Astrocyte of the hippocampus (primary cell): ENCODE results near the gene POTEE.
"Not testable (repeated sequence)": the region's sequence is repeated elsewhere in the genome, so short reads cannot be mapped to it uniquely, and the experiment has no call there.

ENCODE experiments used
- DNase-seq: peaks from one replicate; pipeline ENCODE4 v3.0.0; 2011; ENCODE audit warnings: low read depth, low spot score

POTEE gene

DNA sequence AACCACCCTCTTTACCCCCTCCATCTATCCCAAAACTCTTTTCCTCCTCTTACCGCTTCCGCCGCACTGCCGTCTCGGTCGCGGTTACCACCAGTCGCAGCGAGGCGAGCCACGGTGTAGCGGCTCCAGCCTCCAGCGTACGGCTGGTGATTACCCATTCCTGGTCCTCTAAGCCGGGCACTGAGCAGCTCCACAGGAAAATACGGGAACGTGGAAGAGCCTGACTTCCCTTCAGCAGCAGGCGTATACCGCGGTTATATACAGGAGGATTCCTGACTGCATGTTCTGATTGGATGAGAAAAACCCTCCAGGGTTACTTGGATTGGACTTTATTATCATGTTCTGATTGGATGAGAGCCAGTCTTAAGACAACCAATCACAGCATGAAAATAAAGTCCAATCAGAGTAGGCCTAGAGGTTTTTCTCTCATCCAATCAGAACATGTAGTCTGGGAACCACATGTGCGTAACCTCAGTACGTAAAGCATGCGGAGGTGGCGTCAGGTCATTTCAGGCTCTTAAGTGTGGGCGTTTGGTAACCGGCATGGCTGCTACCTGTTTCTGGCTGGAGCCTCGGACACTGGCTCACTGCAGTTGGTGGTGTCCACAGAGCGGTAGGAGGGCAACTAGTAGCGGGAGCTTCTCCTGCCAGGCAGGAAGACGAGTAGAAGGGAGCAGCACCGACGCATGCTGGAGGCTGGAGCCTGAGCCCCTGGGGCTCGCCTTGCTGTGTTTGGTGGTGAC is at the start of gene POTEE:
POTEE (plus strand) TSS at position 507 of the 743 bp plus-strand sequence. CDS start 8,867 bp downstream, outside the sequence.
- not testable (repeated sequence) for DNase-seq

DNA sequence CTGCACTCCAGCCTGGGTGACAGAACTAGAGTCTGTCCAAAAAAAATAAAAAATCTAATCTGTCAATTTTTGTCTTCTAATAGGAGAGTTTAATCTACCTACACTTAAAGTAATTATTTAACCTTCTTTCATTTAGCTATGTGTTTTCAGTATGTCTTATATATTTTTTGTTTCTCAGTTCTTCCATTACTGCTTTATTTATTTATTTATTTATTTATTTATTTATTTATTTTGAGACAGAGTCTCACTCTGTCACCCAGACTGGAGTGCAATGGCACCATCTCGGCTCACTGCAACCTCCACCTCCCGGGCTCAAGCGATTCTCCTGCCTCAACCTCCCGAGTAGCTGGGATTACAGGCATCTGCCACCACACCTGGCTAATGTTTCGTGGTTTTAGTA is 43.8 kb upstream of the POTEE start:
- DNase-seq = not testable (repeated sequence)

DNA sequence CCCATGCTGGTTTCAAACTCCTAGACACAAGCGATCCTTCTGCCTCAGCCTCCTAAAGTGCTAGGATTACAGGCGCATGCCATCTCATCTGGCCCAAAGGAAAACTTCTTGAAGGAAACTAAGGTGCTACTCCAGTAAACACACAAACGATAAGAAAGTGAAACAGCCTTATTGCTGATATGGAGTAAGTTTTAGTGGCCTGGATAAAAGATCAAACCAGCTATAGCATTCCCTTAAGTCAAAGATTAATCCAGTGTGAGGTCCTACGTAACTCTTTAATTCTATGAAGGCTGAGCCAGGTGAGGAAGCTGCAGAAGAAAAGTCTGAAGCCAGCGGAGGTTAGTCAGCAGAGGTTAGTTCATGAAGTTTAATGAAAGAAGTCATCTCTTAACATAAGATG is 40.8 kb upstream of the POTEE start:
- DNase-seq = no peak

DNA sequence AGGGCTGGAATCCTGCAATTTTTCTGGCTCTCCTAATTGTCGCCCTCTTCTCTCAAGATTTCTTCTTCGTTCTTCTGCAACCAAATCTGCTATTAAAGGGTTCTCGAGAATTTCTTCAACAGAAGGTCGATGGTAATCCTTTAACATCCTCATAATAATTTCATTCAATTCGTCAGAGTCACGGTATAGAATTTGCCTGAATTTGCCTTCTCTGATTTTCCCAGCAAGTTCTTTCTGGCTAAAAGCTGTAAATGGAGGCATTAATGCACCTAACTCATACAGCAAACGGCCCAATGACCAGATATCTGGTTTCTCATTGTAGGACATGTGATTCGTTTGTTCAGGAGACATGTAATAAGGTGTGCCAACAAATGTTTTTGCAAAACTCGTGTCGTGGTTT is 31.3 kb upstream of the POTEE start:
- DNase-seq = not testable (repeated sequence)

DNA sequence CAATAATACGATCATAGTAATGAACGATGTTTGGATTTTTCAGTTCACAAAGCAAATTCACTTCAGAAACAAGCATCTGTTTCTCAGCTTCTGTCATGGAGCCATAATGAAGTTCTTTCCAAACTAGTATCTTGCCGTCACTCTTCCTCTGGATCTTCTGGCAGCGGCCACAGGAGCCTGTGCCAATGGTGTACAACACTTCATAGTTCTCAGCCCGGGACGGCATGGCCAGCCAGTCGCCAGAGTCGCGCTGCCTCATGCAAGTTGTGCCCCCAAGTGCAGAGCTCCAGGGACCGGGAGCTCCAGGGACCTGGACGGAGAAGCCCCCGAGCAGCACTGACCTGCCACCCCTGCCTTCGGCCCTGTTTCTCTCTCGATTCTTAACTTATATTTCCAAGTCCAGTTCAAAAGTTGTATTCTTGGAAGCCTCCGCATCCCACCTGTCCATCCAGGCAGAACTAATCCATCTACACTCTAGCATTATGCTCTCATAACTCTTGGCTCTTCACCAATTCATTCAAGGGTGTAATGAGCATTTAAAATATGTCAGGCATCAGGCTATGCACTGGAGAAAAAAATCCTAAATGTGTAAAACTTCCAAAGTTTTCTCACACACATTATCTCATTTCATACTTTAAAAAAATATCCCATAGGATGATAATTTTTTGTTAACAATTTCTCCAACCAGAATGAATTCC is 30.5 kb upstream of the POTEE start:
- not testable (repeated sequence) for DNase-seq

DNA sequence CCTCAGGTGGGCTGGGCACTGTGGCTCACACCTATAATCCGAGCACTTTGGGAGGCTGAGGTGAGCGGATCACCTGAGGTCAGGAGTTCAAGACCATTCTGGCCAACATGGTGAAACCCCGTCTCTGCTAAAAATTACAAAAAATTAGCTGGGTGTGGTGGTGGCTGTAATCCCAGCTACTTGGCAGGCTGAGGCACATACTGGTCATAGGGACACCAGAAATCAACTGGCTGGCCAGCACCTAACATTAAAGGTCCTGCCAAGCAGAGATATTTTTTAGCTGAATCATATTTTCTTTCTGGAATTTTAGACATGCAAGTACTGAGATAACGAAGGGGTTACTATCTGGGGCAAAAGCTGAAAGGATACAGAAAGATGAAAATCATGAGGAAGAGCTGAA is 27.9 kb upstream of the POTEE start:
- peak; percentile 15 for DNase-seq

DNA sequence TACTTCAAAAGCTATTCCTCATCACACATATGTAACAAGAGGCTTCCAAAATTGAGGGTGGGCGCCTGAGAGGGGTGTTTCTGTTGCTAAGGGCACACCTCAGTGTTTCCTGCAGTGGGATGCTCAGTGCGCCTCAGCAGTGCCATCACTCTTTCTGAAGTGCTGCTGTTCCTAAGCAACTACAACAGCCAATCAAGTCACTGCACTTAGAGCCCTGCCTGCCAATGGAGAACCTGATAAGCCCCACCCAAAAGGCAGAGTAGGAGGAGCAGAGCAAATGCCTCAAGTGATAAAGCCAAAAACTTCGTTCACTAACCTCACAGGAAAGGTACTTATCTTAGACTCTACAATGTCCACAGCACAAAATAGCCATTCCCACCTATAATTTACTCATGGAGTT is 15.9 kb upstream of the POTEE start:
- not testable (repeated sequence) for DNase-seq

DNA sequence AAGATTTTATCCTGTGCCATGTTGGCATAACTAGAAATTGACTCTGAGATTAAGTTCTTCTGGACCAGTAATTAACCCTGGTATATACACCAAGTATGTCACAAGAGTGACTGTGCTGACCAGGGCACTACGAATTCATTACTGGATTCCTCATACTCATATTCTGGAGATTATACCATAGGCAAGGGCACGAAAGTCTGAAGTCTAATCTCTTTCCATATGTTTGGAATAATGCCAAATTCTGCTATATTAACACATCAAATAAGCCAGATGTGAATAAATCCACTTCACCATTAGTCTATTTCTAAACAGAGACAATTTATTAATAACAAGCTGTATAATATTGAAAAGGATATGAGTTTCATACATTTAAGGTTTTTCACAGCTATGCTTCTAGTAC is 13.2 kb upstream of the POTEE start:
- not testable (repeated sequence) for DNase-seq

DNA sequence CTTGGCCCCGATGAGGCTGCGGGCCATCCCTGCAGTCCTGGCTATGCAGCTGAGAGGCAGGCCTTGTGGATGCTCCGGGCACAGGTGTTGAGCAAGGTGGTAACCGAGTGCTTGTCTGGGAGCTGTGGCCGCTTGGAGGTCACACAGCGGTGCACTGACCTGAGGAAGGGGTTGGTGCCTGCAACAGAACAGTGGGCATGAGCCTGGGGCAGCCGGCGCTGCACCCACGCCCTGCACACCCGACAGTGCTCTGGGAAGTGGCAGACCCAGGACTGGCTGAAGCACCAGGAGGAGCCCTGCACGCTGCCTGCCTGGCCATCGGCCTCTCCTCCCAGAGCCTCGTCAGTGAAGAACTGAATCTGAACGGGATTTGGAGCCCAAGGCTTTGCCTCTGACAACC is 8.2 kb upstream of the POTEE start:
- no peak for DNase-seq

DNA sequence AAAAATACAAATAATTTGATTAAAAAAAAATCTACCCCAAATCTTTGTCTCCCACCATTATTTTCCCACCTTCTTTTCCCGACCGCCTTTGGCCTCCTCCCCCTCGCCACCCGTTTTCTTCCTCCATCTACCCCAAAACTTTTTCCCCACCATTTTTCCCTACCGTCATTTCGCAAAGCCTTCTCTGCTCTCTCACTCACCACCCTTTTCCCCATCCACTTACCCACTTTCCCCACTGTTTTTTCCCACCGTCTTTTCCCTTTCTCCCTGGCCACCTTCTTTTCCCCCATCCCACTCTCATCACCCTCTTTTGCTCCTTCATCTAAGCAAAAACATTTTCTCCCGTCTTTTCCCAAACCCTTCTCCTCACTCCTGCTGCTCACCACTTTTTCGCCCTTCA is 1.5 kb upstream of the POTEE start:
- not testable (repeated sequence) for DNase-seq

DNA sequence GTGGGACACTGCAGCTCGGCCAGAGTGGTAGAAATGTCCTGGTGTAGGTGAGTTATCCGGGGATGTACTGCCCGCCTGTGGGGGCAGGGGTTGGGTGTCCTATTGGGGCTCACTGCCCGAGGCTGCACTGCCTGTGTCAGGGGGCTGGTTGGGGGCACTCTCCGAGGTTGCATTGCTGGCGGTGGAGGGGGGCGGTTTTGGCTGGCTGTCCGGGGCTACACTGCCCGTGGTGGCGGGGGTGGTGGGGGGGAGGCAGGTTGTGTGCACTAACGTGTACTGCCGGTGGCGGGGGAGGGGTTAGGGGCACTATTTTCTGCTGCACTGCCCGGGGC is 403 bp downstream of the POTEE start:
- not testable (repeated sequence) for DNase-seq

DNA sequence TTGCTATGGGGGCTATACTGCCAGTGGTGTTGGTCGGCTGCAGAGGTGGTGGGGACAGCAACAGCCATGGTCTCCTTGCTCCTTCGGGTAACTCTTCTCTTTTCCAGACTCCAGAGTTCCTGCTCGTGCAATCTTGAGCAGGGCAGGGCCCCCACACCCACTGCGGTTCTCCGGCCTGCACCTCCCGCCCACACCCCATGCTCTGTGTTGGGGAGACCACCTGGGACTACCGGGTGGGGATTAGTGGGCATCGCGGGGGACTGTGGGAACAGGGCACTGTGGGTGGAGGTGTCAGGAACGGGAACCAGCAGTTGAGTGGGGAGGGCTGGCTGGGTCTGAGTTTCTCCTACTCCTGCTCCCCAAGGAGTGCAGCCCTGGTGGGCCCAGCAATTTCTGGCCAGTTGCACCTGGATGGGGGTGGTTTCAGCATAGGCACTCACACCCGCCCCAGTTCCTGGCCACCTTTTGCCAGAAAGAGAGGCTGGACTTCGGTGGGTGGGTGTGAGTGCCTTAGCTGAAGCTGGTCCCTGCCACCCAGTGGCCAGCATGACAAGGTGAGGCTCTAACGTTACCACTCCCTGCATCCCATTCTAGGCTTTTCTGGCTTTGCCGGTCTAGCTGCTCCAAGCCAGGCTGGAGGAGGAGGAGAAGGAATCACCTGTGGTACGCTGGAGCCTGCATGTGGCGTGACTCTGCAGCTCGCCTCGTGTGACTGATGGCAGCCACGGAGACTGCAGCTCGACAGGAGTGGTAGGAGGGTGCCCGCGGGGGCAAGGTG is 1.3 kb downstream of the POTEE start:
- not testable (repeated sequence) for DNase-seq

DNA sequence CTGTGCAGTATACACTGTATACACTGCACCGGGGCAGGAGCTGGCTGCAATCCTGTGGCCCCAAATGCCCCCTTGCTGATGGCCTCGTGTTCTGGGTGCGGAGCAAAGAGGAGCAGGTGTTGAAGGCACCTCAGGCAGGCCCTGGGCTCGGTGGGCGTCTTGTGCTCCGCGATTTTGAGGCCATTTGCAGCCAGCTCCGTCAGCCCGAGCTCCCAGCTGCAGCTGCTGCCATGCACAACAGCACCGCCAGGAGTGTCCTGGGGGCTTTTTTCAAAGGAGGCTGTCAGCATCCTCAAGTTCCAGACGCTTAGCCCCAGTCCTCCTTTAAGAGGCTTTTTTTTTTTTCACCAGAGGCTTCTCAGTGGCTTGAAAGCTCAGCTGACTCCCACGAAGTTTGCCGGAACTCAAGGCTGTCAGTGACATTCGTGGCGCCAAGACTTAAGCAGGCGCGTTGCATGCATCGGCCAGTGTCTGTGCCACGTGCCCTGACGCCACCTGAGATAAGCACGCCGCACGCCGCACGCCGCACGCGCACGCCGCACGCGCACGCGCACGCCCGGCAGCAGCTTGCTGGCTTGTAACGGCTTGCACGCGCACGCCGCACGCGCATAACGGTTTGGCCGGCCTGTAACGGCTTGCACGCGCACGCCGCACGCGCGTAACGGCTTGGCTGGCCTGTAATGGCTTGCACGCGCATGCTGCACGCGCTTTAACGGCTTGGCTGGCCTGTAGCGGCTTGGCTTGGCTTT is 8.1 kb downstream of the POTEE start:
- not testable (repeated sequence) for DNase-seq

DNA sequence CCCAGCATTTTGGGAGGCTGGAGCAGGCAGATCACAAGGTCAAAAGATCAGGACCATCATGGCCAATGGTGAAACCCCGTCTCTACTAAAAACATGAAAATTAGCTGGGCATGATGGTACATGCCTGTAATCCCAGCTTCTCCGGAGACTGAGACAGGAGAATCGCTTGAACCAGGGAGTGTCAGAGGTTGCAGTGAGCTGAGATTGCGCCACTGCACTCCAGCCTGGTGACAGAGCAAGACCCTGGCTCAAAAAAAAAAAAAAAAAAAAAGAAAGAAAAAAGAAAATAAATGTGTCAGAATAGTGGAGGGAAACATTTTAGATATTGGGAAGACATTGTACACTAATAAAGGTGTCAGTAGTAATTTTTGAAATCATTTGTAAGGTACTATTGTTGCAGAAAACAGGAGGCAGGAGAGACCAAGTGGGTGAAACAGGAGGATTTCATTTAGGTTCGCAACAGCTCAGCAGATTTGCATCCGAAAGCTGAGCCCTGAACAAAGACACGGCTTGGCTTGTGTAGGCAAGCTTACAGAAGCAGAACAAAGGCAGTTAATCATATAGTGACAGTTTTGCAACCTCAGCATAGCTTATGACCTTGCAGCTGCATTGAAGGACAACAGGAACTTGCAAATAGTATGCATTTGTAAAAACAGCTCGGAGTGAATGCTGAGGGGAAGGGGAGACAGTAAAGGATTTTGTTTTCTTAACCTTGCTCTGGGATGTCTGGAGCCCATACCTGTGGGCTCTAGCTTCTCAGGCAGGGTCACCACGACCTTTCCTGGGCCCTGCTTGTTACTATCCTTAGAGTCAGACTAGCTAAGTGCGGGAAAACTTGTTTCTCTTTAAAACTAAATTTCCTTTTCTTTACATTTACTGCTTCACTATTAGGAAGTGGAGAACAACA is 26.5 kb downstream of the POTEE start:
- DNase-seq = peak; percentile 0
